NOMO-1 (cell line): ENCODE results near the gene CNOT6.
"Not testable (repeated sequence)": the region's sequence is repeated elsewhere in the genome, so short reads cannot be mapped to it uniquely, and the experiment has no call there.

Experiments used
- DNase-seq, 2 experiments: peaks; one replicate each; lab custom pipeline; 2025; ENCODE audit not compliant: unreplicated experiment in 2 of 2; lab: John Stamatoyannopoulos, UW

Gene CNOT6

GRCh38 chr5:180470966-180471582, 23.1 kb upstream of the CNOT6 start:
- peak; percentile 11 to 37 for DNase-seq

- no peak for DNase-seq
Observed at GRCh38 chr5:180471866-180472265, 22.3 kb upstream of the CNOT6 start.

GRCh38 chr5:180472269-180472668, 21.9 kb upstream of the CNOT6 start:
- DNase-seq = no peak

- DNase-seq = not testable (repeated sequence)
Observed at GRCh38 chr5:180473386-180473785, 20.8 kb upstream of the CNOT6 start.

GRCh38 chr5:180474569-180474968, 19.6 kb upstream of the CNOT6 start:
- DNase-seq = no peak

GRCh38 chr5:180475969-180476524, 18.1 kb upstream of the CNOT6 start:
- DNase-seq = not testable (repeated sequence)

GRCh38 chr5:180484813-180485212, 9.4 kb upstream of the CNOT6 start:
- no peak for DNase-seq

GRCh38 chr5:180486636-180487149, 7.5 kb upstream of the CNOT6 start:
- no peak for DNase-seq

GRCh38 chr5:180487556-180487955, 6.6 kb upstream of the CNOT6 start:
- DNase-seq = no peak

- DNase-seq = no peak
Observed at GRCh38 chr5:180491496-180491895, 2.7 kb upstream of the CNOT6 start.

- DNase-seq = no peak
Observed at GRCh38 chr5:180492226-180492903, 1.8 kb upstream of the CNOT6 start.

GRCh38 chr5:180494510-180495181, 467 bp downstream of the CNOT6 start:
- peak in 1 of 2 experiments; percentile 11 for DNase-seq

GRCh38 chr5:180495292-180495691, 1.1 kb downstream of the CNOT6 start:
- DNase-seq = no peak

- no peak for DNase-seq
Observed at GRCh38 chr5:180495991-180496741, 2.0 kb downstream of the CNOT6 start.

- DNase-seq = not testable (repeated sequence)
Observed at GRCh38 chr5:180496806-180497205, 2.6 kb downstream of the CNOT6 start.

- not testable (repeated sequence) for DNase-seq
Observed at GRCh38 chr5:180497865-180498264, 3.7 kb downstream of the CNOT6 start.

- DNase-seq = no peak
Observed at GRCh38 chr5:180498378-180498777, 4.2 kb downstream of the CNOT6 start.

- no peak for DNase-seq
Observed at GRCh38 chr5:180499684-180500083, 5.5 kb downstream of the CNOT6 start.

GRCh38 chr5:180500300-180500699, 6.1 kb downstream of the CNOT6 start:
- DNase-seq = not testable (repeated sequence)

GRCh38 chr5:180507661-180508060, 13.5 kb downstream of the CNOT6 start:
- no peak for DNase-seq

- DNase-seq = no peak
Observed at GRCh38 chr5:180515294-180515693, 21.1 kb downstream of the CNOT6 start.
